ENCODE measurements around the gene SRMS. TPM values are rescaled to one million over a fixed set of nuclear protein-coding genes. Genes with fewer than 3 reads are reported as not detected.

Gene SRMS
- polyA plus RNA-seq, 1 donor from 2014 or later, result not detected

- Histone ChIP-seq H3K79me2 (replicated peaks; ENCODE audit: insufficient read depth, low read length) (no peaks in the 10 kb centered on the region), H3K4me2 (ENCODE audit: low read length) (no peak overlapping the region), H3K9me3 (ENCODE audit: low read length) (no peaks in the 10 kb centered on the region), H2AFZ (ENCODE audit: low read depth, low read length) (no peak overlapping the region), H3K36me3 (ENCODE audit: insufficient read depth, low read length) (no peaks in the 10 kb centered on the region), H4K20me1 (ENCODE audit: insufficient read depth) (no peaks in the 10 kb centered on the region), H3K27me3 (ENCODE audit: insufficient read depth, low read depth, low read length) (no peaks in the 10 kb centered on the region), H3F3A (ENCODE audit: insufficient read depth, low read length, poor library complexity, severe bottlenecking) (no peaks in the 10 kb centered on the region), H3K9ac (ENCODE audit: low read length) (no peak overlapping the region), H3K4me3 (ENCODE audit: low read length) (no peak overlapping the region), H3K27ac (ENCODE audit: low read length) (no peak overlapping the region), H3K9me2 (ENCODE audit: insufficient read depth, low read length) (no peaks in the 10 kb centered on the region)
- TF ChIP-seq MXI1 (conservative IDR thresholded peaks at IDR 0.05; ENCODE audit: poor library complexity, severe bottlenecking) (no peak), CTCF (IDR thresholded peaks at IDR 0.05; ENCODE audit: poor library complexity, severe bottlenecking) (no peak), EZH2 (IDR thresholded peaks at IDR 0.05; ENCODE audit: borderline replicate concordance, insufficient read depth, low read length, poor library complexity, severe bottlenecking) (no peak), RAD21 (conservative IDR thresholded peaks at IDR 0.05) (no peak), TAF1 (IDR thresholded peaks at IDR 0.05; ENCODE audit: low read depth) (no peak), REST (IDR thresholded peaks at IDR 0.05; ENCODE audit: borderline replicate concordance) (no peak), SMC3 (conservative IDR thresholded peaks at IDR 0.05; ENCODE audit: poor library complexity) (no peak), EP300 (conservative IDR thresholded peaks at IDR 0.05; ENCODE audit: poor library complexity, severe bottlenecking) (no peak), POLR2AphosphoS5 (IDR thresholded peaks at IDR 0.05) (no peak)
Observed at GRCh38 chr20:63579017-63579694, 31.6 kb upstream of the SRMS start.

- Histone ChIP-seq H3K9me3 (ENCODE audit: low read length) (no peaks in the 10 kb centered on the region), H3K36me3 (ENCODE audit: insufficient read depth, low read length) (no peaks in the 10 kb centered on the region)
- TF ChIP-seq RAD21 (conservative IDR thresholded peaks at IDR 0.05) (no peak), TAF1 (IDR thresholded peaks at IDR 0.05; ENCODE audit: low read depth) (no peak), MXI1 (conservative IDR thresholded peaks at IDR 0.05; ENCODE audit: poor library complexity, severe bottlenecking) (no peak), SMC3 (conservative IDR thresholded peaks at IDR 0.05; ENCODE audit: poor library complexity) (no peak), CTCF (IDR thresholded peaks at IDR 0.05; ENCODE audit: poor library complexity, severe bottlenecking) (no peak), REST (IDR thresholded peaks at IDR 0.05; ENCODE audit: borderline replicate concordance) (no peak), POLR2AphosphoS5 (IDR thresholded peaks at IDR 0.05) (no peak)
Observed at GRCh38 chr20:63578224-63579016, 30.9 kb upstream of the SRMS start.

More at GRCh38 chr20:63578224-63579016, 30.9 kb upstream of the SRMS start:
- H4K20me1 ChIP-seq (ENCODE audit: insufficient read depth), result no peaks in the 10 kb centered on the region
- no peak overlapping the region for H3K4me2 ChIP-seq (ENCODE audit: low read length)
- no peak overlapping the region for H3K4me3 ChIP-seq (ENCODE audit: low read length)
- H3K27me3 ChIP-seq (ENCODE audit: insufficient read depth, low read depth, low read length), result no peaks in the 10 kb centered on the region
- no peaks in the 10 kb centered on the region for H3K79me2 ChIP-seq (replicated peaks; ENCODE audit: insufficient read depth, low read length)
- no peaks in the 10 kb centered on the region for H3K9me2 ChIP-seq (ENCODE audit: insufficient read depth, low read length)
- no peak overlapping the region for H2AFZ ChIP-seq (ENCODE audit: low read depth, low read length)
- no peak overlapping the region for H3K27ac ChIP-seq (ENCODE audit: low read length)
- no peaks in the 10 kb centered on the region for H3F3A ChIP-seq (ENCODE audit: insufficient read depth, low read length, poor library complexity, severe bottlenecking)
- H3K9ac ChIP-seq (ENCODE audit: low read length), result no peak overlapping the region

Measured in neural cell (in vitro differentiated cells).